ENCODE measurements around the gene CRELD2.

Gene CRELD2

GRCh38 chr22:49928555-49929210 lies 10.2 kb downstream of the CRELD2 start:
- Mint-ChIP-seq H3K27me3 (no peaks in the 10 kb centered on the region), H3K4me3 (no peak overlapping the region), H3K27ac (no peak overlapping the region), H3K4me1 (ENCODE audit: low read depth) (peaks cover 60% of the 10 kb centered on the region), H3K36me3 (ENCODE audit: low read depth) (peaks cover 18% of the 10 kb centered on the region), H3K9me3 (no peaks in the 10 kb centered on the region)

DNA sequence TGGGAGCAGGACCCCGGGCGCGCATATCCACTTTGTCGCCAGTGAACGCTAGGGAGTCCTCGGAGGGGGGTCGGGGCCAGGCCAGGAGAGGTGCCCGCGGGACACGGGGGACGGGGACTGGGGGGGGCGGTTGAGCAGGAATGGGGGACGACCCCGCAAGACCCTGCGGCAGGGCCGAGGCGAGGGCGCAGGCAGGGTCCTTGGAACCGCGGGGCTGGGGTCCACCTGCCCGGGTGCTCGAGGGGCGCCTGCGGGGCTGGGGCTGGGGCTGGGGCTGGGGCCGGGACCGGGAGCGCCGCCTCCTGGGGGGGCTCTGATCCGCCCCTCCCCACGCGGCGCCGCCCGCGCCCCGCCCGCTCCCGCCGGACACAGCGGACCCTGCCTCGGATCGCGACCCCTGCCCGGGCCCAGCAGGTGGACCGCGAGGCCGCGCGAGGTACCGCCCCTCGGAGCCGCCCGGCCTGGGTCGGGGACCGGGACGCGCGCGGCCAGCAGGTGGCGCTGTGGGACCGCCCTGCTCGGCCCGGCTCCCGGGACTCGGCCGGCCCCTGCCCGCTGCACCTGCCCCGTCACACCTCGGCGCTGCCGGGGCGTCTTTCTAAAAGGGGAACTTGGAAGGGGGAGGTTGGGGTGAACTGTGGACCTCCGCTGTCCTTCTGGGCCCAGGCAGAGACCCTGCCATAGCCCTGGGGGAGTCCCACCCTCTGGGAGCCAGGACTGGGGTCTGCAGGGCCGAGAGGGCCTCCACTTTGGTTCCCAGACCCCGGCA lies 11.0 kb downstream of the CRELD2 start:
- Mint-ChIP-seq H3K9me3 (no peaks in the 10 kb centered on the region), H3K27me3 (no peaks in the 10 kb centered on the region), H3K4me1 (ENCODE audit: low read depth) (peaks cover 56% of the 10 kb centered on the region), H3K4me3 (no peak overlapping the region), H3K36me3 (ENCODE audit: low read depth) (peaks cover 11% of the 10 kb centered on the region), H3K27ac (no peak overlapping the region)

DNA sequence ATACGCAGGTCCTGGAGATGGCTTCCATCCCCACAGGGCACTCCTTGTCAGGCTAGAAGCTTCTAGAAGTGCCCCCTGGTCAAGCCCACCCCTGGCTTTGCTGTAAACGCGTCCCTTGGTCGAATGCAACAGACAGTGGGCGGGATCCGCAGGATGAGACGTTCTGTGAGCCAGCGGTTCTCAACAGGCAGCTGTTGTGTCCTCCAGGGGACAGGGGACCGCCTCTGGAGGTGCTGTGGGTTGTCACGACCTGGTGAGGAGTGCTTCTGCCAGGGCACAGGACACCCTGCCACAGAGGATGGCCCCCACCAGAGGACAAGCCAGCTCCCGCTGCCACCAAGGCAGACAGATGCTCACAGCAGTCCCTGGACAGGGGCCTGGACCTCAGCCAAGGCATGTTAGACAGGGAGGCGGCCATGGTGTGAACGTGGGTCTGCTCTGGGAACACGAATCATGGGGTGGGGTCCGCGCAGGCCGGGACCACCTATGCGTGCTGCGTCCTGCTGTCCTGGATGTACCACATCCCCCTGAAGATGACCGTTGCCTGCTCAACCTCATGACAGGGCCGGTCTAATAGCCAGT lies 11.7 kb downstream of the CRELD2 start:
- H3K27me3 Mint-ChIP-seq: no peaks in the 10 kb centered on the region
- no peak overlapping the region for H3K4me3 Mint-ChIP-seq
- peak overlapping the region; percentile 69 for H3K27ac Mint-ChIP-seq
- H3K36me3 Mint-ChIP-seq (ENCODE audit: low read depth): peaks cover 9% of the 10 kb centered on the region
- H3K9me3 Mint-ChIP-seq: no peaks in the 10 kb centered on the region
- H3K4me1 Mint-ChIP-seq (ENCODE audit: low read depth): peaks cover 54% of the 10 kb centered on the region

DNA sequence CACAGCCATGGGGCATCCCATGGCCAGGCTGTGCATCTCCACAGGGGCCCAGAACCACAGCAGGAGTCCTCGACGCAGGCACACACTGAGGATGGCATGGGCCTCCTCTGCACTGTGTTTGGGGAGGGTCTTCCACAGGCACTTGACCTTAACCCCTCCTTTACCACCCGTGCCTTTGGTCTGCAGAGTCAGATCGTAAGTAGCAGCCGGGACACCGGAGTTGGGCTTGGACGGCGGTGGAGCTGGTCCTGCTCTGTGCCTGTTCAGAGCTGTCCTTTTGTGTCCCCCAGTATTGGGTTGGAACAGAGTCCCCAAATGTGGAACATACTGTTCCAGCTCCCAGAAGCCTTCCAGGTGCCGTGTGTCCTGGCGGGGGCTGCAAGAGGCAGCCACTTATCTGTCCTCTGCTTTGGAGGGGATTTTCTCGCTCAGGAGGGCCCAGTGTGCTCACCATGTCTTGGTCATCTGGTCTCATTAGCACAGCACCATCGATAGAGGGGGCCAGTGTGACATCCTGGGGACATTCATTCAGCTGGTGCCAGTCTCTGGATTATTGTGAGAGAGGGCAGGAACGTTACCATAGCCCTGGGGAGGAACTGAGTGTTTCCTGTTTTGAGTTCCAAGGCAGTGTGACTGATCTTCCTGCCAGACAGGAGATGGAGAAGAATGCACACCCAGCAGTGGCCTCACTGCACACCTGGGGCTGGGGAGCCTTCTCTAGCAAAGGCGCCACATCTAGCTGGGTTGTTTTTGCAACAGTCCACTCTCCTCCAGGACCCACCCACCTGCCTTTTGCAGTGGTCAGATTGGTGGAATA lies 12.4 kb downstream of the CRELD2 start:
- Mint-ChIP-seq H3K4me1 (ENCODE audit: low read depth) (peaks cover 47% of the 10 kb centered on the region), H3K9me3 (no peaks in the 10 kb centered on the region), H3K36me3 (ENCODE audit: low read depth) (peaks cover 6% of the 10 kb centered on the region), H3K27me3 (no peaks in the 10 kb centered on the region), H3K4me3 (no peak overlapping the region), H3K27ac (peak overlapping the region; percentile 69)

- H3K4me3 Mint-ChIP-seq: peak overlapping the region; percentile 63
- H3K36me3 Mint-ChIP-seq (ENCODE audit: low read depth): no peaks in the 10 kb centered on the region
- H3K27me3 Mint-ChIP-seq: no peaks in the 10 kb centered on the region
- H3K9me3 Mint-ChIP-seq: no peaks in the 10 kb centered on the region
- peak overlapping the region; percentile 66 for H3K27ac Mint-ChIP-seq
- peaks cover 44% of the 10 kb centered on the region for H3K4me1 Mint-ChIP-seq (ENCODE audit: low read depth)
These were observed 15.1 kb downstream of the CRELD2 start for GRCh38 chr22:49933236-49934159.

- H3K4me3 Mint-ChIP-seq: peak overlapping the region; percentile 63
- H3K36me3 Mint-ChIP-seq (ENCODE audit: low read depth): no peaks in the 10 kb centered on the region
- no peak overlapping the region for H3K27ac Mint-ChIP-seq
- H3K4me1 Mint-ChIP-seq (ENCODE audit: low read depth): peaks cover 44% of the 10 kb centered on the region
- H3K9me3 Mint-ChIP-seq: no peaks in the 10 kb centered on the region
- H3K27me3 Mint-ChIP-seq: no peaks in the 10 kb centered on the region
These were observed 15.9 kb downstream of the CRELD2 start for GRCh38 chr22:49934160-49934890.

- no peaks in the 10 kb centered on the region for H3K27me3 Mint-ChIP-seq
- no peaks in the 10 kb centered on the region for H3K9me3 Mint-ChIP-seq
- H3K4me3 Mint-ChIP-seq: peak overlapping the region; percentile 53
- no peaks in the 10 kb centered on the region for H3K36me3 Mint-ChIP-seq (ENCODE audit: low read depth)
- H3K27ac Mint-ChIP-seq: no peak overlapping the region
- peaks cover 41% of the 10 kb centered on the region for H3K4me1 Mint-ChIP-seq (ENCODE audit: low read depth)
These were observed 16.6 kb downstream of the CRELD2 start for GRCh38 chr22:49934891-49935557.

DNA sequence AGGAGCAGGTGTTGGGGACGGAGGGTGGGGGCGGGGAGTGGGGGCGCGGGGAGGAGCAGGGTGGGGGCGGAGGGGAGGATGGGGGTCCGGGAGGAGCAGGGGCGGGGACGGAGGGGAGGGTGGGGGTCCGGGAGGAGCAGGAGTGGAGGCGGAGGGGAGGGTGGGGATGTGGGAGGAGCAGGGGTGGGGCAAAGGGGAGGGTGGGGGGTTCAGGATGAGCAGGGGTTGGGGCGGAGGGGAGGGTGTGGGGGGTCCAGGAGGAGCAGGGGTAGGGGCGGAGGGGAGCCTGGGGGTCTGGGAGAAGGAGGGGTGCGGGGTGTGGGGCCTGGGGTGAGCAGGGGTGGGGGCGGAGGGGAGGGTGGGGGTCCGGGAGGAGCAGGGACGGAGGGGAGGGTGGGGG lies 17.1 kb downstream of the CRELD2 start:
- Mint-ChIP-seq H3K27me3 (no peaks in the 10 kb centered on the region), H3K4me1 (ENCODE audit: low read depth) (peaks cover 36% of the 10 kb centered on the region), H3K9me3 (no peaks in the 10 kb centered on the region), H3K36me3 (ENCODE audit: low read depth) (no peaks in the 10 kb centered on the region), H3K4me3 (no peak overlapping the region), H3K27ac (no peak overlapping the region)

DNA sequence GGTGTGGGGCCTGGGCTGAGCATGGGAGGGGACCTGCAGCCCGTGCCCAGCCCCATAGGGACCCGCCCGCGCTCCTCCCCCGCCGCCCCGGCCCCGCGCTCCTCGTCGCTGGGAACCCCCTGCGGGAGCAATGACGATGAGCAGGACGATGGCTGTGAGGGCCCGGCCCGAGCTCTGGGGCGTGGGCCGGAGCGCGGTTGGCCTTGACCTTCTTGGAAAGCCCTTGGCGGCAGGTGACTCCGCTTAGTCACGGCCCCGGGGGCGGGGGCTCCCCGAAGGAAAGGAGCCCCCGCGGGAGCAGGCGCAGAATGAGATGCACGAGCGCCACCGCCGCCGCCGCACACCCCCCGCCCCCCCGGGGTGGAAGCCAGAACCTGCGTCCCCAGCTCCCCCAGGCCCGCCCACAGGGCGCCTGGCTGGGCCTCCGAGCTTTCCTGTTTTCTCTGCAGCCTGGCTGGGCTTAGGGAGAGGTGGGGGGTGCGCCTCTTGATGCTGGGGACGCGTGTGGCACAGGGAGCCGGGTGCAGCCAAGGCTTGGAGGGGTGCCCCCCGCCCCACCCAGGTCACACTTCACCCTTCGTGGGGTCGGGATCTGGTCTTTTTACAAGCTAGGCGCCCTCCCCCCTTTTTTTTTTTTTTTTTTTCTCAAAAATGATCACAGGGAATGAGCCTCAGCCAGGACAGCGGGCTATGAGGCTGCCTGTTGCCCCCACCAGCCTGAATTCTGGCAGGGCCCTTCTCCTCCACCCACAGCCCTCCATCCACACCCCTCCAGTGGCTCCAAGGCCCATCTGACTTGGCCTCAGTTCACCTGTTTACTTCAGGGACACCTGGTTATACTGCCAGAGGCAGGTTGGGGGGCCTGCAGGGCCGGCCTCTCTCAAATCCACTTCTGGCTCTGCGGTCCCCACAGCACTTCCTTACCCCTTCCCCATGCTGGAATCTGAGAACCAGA lies 17.9 kb downstream of the CRELD2 start:
- Mint-ChIP-seq H3K36me3 (ENCODE audit: low read depth) (no peaks in the 10 kb centered on the region), H3K27ac (peak overlapping the region; percentile 83), H3K27me3 (no peaks in the 10 kb centered on the region), H3K4me1 (ENCODE audit: low read depth) (peaks cover 28% of the 10 kb centered on the region), H3K9me3 (no peaks in the 10 kb centered on the region), H3K4me3 (peak overlapping the region; percentile 66)

DNA sequence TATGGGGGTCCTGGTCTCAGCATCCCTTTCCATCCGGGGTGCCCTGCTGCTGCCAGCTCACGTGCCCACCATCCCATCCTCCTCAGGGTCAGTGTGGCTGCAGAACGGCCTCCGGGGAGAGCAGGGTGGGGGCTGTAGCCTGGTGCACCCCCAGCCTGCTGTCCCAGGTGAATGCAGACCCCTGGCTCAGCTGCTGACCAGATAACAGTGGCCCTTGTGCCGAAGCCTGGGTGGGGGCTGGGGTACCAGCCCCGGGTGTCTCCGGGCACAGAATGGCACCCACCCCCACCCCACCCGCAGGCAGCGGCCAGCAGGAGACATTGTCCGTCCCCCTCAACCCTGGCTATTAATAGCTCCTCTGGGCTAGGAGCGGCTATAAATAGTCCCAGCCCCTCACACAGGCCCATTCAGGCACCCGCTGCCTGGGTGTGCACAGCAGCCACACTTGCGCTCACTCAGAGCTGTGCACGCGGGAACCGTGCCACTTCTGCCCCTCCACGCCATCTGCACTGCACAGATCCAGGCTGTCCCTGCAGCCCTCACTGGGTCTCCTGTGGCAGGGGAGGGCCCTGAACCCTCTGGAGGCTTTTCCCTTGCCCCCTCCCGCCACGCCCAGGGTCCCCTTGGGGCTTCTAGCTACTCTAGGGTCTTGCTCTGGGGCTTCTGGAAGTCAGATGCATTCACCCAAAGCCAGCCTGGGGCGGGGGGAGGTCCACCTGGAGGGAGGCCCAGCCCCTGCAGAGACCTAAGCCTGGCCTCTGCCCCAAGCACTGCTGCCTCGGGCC lies 18.7 kb downstream of the CRELD2 start:
- H3K36me3 Mint-ChIP-seq (ENCODE audit: low read depth): no peaks in the 10 kb centered on the region
- H3K27me3 Mint-ChIP-seq: no peaks in the 10 kb centered on the region
- H3K4me3 Mint-ChIP-seq: peak overlapping the region; percentile 66
- peak overlapping the region; percentile 83 for H3K27ac Mint-ChIP-seq
- H3K9me3 Mint-ChIP-seq: no peaks in the 10 kb centered on the region
- H3K4me1 Mint-ChIP-seq (ENCODE audit: low read depth): peaks cover 23% of the 10 kb centered on the region

- Mint-ChIP-seq H3K36me3 (ENCODE audit: low read depth) (no peaks in the 10 kb centered on the region), H3K27ac (no peak overlapping the region), H3K27me3 (no peaks in the 10 kb centered on the region), H3K4me3 (no peak overlapping the region), H3K4me1 (ENCODE audit: low read depth) (peaks cover 19% of the 10 kb centered on the region), H3K9me3 (no peaks in the 10 kb centered on the region)
These were observed 19.5 kb downstream of the CRELD2 start for GRCh38 chr22:49937758-49938564.

Data from stimulated activated naive CD8-positive, alpha-beta T cell treated with anti-CD3 and anti-CD28 coated beads, Interleukin-15, Interleukin-2, amounts not matched to agents 100 ng/mL and 50 ng/mL, for 24 hours (primary cell).